Middle frontal gyrus (tissue), 1 donor: ENCODE data around the gene TOP3A.
"Not testable (repeated sequence)": the region's sequence is repeated elsewhere in the genome, so short reads cannot be mapped to it uniquely, and the experiment has no call there.

ENCODE experiments used
- DNase-seq: peaks from one replicate; pipeline ENCODE4 v3.0.0-alpha.2; 2015; ENCODE audit warnings: low spot score; ENCODE audit errors: extremely low spot score

Gene TOP3A, protein sequence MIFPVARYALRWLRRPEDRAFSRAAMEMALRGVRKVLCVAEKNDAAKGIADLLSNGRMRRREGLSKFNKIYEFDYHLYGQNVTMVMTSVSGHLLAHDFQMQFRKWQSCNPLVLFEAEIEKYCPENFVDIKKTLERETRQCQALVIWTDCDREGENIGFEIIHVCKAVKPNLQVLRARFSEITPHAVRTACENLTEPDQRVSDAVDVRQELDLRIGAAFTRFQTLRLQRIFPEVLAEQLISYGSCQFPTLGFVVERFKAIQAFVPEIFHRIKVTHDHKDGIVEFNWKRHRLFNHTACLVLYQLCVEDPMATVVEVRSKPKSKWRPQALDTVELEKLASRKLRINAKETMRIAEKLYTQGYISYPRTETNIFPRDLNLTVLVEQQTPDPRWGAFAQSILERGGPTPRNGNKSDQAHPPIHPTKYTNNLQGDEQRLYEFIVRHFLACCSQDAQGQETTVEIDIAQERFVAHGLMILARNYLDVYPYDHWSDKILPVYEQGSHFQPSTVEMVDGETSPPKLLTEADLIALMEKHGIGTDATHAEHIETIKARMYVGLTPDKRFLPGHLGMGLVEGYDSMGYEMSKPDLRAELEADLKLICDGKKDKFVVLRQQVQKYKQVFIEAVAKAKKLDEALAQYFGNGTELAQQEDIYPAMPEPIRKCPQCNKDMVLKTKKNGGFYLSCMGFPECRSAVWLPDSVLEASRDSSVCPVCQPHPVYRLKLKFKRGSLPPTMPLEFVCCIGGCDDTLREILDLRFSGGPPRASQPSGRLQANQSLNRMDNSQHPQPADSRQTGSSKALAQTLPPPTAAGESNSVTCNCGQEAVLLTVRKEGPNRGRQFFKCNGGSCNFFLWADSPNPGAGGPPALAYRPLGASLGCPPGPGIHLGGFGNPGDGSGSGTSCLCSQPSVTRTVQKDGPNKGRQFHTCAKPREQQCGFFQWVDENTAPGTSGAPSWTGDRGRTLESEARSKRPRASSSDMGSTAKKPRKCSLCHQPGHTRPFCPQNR

DNA sequence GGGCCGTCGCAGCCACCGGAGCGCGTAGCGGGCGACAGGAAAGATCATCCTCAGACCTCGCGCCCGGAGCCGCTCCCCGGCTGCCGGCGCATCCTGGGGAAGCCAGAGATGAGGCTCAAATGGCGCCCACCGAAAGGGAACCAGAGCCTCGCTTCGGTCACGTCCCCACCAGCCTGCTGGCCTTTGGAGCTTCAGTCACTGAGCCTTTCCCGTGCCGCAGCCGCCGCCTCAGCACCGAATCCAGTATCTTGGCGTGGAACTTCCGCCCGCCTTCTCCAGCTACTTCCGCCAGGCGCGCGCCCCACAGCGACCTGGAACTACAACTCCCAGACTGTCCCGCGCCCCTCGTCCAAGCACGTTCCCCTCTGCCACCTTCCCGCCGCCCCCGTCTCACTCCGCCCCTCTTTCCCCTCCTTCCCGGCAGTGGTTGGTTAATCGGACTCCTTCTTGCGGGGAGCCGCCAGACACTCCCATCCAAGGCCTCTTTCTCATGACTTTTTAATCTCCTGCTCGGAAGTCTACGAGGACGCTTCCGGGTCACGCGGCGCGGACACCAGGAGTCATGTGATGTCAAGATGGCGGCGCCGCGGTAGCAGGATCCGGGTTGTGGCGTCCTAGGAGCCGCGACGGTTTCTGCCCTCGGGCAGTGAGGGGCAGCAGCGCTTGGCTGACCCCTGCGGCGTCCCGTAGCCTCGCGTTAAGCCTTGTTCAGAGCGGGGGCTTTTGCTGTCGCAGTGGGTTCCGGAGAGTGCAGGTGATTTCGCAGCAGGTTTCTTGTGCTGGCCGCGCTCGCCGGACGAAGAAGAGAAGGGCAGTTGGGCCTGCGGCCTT, at the start of gene TOP3A, which contains the start of gene SMCR8:
TOP3A (minus strand) TSS at position 264 of the 831 bp plus-strand sequence; CDS start at position 48, 216 bp downstream.
SMCR8 (plus strand) TSS at position 563 of the 831 bp plus-strand sequence. CDS start 497 bp downstream, outside the sequence.
- peak; percentile 93 for DNase-seq

DNA sequence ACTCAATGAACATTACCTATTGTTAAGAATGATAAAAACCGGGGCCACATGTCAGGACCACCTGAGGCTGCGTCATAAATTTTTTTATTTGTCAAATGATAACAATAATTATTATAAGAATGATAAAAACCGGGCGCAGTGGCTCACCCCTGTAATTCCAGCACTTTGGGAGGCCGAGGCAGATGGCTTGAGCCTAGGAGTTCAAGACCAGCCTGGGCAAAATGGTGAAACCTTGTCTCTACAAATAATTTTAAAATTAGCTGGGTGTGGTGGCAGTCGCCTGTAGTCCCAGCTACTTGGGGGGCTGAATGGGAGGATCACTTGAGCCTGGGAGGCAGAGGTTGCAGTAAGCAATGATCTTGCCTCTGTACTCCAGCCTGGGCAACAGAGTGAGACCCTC, 49.4 kb upstream of the TOP3A start:
- DNase-seq: no peak

DNA sequence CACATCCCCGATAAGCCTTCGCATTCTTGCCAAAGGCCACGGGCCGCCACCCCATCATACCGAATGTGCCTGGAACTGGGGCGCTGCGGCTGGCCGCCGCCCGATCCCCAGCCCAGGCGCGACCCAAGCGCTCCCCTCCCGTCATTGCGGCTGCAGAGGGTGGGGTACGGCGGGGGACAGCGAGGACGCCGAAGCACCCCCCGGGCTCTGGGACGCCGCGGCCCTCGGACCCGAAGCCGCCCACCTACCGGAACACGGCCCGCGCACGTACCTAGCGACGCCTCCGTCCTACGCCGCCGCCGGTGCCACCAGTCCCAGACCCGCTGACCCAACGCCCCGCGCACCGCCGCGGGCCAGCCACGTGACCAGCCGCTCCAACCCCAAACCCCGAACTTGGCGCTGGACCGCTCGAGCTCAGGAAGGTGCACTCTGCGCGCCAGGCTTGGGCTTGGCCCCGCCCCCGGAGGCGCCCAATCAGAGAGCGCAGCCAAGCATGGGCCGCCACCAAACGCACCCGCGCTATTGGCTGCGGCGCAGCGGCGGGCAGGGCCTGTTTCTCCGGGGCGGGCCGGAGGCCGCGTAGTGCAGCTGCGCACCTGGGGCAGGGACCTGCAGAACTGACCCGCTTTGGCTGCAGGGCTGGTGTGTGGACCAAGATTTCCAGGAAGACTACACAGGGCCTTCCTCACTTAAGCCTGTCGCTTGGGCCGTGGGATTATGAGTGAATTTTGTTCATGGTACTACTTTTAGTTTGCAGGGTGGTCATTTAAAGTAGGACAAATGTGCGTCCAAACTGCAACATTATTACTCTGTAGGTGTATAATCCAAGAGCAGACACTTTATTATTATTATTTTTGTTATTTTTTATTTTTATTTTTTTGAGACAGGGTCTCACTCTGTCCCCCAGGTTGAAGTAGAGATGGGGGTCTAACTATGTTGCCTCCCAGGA, 48.6 kb upstream of the TOP3A start, which contains the start of gene SHMT1:
SHMT1 (minus strand) TSS at position 450 of the 949 bp plus-strand sequence. CDS start 7,569 bp downstream, outside the sequence.
- peak; percentile 92 for DNase-seq

DNA sequence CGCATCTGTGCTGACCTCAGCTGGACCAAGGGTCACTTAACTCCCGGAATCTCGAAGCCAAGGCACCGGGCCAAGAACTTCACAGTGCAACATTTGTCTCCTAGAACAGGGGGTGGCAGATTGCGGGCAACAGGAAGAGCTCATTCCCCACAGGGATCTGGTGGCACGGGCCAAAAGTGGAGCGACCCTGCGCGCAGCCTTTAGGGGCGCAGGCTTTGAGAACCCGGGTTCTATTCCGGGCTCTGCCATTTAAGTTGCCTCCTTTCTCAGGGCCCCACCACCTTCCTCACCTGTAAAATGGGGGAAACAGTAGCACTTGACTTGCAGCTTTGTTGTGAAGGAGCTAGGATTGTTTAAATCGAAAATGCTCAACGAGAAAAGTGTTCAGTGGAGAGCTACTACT, 47.9 kb upstream of the TOP3A start:
- DNase-seq: peak; percentile 44

DNA sequence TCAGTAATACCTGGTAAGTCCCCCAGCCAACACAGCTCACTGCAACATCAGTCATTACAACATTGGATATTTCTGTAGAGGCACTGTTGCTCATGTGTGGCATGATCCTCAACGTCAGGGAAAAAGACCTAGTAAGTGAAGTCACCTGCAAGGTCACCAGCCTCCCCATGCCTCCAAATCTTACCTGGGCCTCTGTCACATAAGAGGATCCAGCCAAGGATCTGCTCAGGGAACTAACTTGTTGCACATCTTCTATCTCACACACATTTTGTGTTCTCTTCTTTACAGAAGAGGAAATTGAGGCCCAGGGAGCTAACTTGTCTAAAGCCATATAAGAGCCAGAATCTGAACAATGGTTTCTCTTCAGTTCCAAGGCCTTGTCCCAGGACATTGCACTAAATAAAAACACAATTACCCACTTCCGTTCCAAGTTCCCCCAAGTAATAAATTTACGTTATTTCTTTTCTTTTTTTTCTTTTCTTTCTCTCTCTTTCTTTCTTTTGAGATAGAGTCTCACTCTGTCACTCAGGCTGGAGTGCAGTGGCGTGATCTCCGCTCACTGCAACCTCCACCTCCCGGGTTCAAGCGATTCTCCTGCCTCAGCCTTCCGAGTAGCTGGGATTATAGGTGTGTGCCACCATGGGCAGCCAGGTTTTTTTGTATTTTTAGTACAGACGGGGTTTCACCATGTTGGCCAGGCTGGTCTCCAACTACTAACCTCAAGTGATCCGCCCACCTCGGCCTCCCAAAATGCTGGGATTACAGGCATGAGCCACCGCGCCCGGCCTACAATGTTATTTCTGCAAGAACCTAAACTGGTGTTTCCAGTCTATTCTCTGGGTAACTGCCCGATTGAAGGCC, 47.3 kb upstream of the TOP3A start:
- DNase-seq: no peak

DNA sequence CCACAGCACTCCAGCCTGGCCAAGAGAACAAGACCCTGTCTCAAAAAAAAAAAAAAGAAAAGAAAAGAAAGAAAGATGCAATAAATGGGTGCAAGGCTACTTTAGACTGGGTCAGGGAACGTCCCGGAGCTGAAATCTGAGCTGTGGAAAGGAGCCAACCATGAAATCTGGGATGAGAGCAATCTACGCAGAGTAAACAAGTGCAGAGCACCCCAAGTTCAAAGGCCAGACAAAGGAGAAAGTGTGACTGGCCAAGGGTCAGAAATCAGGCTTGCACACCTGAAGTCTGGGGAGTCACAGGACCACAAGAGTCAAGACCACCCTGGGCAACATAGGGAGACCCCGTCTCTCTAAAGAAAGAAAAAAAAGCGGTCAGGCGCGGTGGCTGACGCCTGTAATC, 45.7 kb upstream of the TOP3A start:
- DNase-seq: no peak

DNA sequence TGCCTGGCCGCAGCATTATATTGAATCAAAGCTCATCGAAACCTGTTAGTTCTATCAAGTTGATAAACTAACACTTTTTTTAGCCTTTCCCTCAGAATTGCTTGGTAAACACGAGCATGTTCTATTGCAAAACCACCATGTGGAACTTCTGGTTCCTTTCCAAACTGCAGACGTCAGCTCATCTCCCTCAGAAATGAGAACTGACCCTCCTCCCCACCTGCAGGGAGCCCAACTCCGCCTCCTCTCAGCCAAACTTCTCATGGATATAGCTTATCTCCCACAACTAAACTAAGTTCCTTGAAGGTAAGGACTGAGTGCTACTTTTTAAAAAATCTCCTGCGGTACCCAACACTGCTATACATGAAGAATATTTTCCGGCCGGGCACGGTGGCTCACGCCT, 41.8 kb upstream of the TOP3A start:
- DNase-seq: no peak

DNA sequence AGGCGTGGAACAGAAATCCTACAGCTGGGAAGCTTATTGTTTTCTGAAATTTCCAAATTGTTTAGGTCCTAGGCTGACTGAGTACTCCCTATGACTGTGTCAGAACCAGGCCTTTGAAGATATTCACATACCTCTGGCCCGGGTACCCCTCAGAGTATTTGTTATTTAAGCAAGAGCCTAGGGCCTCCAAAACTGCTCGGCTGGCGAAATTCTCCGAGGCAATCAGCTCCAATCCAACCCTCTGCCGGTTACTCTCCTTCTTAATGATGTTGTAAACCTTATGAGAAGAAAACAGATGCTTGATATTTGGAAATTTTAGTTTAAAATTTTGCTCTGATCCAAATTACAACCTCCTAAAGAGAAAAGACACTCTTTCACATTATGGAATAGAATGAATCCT, 38.7 kb upstream of the TOP3A start:
- no peak for DNase-seq

DNA sequence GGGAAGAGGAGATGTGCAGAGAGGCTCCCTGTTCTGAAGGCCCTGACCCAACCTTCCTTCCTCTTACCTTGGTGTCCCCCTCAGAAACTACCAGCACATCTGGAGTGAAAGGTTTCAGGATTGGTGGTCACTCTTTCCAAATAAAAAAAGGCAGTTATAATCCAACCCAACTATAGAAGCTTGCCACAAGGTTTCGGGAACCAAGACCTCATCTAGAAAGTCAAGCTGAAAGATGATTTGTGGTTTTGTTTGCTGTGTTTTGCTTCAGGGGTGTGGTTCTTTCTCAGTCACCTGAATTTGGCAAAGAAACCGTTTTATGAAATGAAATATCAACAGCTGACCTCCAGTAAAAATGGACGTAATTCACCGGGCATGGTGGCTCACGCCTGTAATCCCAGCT, 29.2 kb upstream of the TOP3A start:
- no peak for DNase-seq

DNA sequence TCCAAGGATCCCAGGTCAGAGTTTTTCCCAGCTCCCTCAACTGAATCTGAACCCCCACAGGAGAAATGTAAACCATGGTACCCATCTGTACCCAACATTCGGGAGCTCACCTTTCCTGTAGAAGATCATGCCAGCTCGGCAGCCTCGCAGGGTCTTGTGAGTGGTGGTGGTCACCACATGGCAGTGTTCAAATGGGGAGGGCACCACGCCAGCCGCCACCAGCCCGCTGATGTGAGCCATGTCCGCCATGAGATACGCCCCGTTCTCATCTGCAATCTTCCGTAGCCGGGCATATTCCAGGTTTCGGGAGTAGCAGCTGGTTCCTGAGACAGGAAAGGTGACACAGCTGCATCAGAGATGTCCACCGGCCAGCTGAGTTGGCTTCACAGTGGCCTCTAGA, 25.1 kb upstream of the TOP3A start:
- no peak for DNase-seq

DNA sequence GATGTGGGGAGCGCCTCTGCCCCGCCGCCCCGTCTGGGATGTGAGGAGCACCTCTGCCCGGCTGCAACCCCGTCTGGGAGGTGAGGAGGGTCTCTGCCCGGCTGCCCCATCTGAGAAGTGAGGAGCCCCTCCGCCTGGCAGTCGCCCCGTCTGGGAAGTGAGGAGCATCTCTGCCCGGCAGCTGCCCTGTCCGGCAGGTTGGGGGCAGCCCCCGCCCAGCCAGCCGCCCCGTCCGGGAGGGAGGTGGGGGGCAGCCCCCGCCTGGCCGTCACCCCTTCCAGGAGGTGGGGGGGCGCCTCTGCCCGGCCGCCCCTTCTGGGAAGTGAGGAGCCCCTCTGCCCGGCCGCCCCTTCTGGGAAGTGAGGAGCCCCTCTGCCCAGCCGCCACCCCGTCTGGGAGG, 23.4 kb upstream of the TOP3A start:
- not testable (repeated sequence) for DNase-seq

DNA sequence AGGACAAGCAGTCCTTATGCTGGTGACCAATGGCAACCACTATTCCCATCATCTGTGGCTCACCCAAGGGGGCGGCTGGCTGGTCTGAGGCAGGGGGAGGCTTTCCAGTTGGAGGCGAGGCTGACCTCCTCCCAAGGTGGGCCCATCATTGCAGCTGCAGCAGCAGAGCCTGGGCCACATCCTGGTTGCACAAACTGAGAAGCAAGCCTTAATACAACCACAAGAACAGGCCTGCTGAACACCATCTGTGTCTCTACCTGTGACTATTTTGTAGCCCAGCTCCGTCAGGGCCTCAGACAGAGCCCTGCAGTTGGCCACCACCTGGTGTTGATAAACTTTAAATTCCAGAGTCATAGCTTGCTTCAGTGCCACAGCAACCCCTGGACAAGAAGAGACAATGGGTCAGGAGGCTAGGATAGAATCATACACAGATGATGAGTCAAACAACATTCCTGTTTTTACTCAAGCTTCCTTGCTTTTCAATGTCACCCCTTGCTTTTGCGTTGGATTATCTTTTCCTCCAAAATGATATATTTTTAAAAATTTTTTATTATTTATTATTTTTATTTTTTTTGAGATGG, 18.2 kb upstream of the TOP3A start:
- DNase-seq: no peak

DNA sequence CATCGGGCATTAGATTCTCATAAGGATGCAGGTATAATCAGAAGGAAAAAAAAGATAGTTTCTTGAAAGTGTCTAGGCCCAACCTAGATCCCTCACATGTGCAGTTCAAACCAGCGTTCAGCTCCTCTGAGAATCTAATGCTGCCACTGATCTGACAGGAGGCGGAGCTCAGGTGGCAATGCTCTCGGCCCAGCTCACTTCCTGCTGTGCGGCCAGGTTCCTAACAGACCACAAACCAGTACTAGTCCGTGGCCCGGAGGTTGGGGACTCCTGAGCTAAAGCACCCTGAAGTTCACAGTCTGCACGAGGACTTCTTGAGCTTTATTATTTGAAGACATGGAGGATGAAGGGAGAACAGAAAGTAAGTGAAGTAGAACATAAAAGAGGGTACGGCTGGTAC, 17.1 kb upstream of the TOP3A start:
- no peak for DNase-seq

DNA sequence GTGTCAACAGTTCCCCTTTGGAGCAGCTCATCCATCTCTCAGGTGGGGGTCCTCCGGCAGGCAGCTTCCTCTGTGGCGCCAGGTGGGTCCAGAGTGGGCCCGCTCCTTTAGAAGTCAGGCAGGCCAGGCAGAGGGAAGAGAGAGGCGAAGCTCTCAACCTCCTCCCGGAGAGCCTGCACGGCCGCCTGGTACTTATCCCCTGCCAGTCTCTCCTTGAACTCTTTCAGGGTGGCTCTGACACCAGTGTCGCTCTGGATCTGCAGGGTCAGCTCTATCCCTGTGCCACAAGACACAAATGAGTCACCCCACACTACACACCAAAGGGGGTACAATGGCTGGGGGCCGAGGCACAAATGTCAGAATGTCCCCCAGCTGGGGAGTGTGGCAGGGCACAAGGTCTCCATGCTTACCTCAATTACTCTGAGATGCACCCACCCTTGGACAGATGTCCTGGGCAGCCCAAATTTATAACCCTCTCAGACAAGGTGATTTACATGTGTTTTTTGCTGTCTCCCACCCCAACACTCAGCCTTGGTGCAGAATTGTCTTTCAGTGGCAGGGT, 13.9 kb upstream of the TOP3A start:
- no peak for DNase-seq

DNA sequence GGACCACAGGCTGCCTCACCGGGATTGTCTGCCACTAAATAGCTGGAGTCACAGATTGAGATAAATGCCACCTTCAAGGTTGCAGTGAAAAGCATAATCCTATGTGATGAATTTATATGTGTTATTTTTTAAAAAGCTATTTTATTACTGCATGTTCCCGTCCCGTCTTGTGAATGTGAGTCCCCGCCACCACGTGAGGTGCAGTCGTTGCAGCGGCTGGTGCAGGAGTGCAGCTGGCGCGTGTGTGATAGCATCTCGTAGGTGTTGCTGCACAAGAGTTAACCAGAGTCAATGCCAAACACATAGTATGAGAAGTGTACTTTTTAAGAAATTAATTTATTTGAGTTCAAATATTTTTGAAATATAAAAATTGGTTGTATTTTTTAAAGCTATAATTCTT, 12.8 kb upstream of the TOP3A start:
- no peak for DNase-seq

DNA sequence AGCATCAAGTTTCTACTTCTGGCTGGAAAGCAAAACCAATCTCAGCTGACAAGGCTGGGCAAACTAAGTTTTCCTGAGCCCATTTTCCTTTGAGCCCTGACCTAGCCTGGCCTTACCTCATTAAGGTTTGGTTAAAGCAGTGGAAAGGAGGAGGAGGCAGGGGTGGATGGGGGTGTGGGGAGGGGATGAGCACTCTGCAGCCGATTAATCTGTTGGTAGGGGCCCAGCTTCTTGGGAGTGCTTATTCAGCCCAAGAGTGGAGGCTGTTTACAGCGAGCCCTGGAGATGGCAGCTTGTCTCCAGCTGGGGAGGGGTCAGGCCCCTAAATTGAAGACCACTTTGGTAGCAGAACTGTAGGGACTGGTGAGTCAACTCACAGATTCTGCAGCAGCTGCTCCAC, 12.3 kb upstream of the TOP3A start:
- DNase-seq: no peak

DNA sequence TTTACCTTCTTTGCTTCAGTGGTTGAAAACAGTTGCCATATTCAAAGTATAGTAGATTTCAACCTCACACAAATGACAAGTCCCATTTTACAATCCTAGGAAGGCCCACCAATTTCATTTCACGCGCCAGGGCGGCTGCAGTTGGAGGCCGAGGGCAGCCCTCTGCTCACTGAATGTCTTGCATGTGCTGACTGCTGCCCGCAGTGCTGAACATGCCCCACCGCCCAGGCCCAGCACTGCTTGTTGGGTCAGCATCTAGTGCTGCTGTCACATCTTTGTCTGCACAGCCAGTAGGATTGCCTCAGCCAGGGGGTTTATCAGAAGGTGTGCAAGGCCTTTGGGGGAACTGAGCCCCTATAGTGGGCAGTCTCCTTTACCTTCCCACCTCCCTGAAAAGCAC, 11.8 kb upstream of the TOP3A start:
- DNase-seq: no peak

DNA sequence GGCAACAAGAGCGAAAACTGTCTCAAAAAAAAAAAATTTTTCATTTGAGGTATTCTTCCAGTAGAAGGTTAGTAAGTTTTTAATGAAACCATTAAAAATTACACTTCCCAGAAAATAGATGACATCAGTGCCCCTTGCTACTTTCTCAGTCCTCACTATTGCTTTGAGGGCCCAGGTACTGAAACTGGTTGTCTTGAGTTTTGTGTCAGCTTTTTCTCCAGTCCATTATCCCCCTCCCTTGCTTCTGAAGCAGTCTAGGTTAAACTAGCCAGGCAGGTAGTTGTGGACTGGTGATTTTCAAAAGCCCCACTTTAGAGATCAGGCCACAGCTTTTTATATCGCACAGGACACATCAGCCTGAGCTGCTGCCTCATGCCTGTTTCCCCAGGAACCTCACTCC, 11.2 kb upstream of the TOP3A start:
- DNase-seq: no peak
